ENCODE results near the gene YTHDF1.
"Not testable (repeated sequence)": the region's sequence is repeated elsewhere in the genome, so short reads cannot be mapped to it uniquely, and the experiment has no call there.

The YTHDF1 gene

DNA sequence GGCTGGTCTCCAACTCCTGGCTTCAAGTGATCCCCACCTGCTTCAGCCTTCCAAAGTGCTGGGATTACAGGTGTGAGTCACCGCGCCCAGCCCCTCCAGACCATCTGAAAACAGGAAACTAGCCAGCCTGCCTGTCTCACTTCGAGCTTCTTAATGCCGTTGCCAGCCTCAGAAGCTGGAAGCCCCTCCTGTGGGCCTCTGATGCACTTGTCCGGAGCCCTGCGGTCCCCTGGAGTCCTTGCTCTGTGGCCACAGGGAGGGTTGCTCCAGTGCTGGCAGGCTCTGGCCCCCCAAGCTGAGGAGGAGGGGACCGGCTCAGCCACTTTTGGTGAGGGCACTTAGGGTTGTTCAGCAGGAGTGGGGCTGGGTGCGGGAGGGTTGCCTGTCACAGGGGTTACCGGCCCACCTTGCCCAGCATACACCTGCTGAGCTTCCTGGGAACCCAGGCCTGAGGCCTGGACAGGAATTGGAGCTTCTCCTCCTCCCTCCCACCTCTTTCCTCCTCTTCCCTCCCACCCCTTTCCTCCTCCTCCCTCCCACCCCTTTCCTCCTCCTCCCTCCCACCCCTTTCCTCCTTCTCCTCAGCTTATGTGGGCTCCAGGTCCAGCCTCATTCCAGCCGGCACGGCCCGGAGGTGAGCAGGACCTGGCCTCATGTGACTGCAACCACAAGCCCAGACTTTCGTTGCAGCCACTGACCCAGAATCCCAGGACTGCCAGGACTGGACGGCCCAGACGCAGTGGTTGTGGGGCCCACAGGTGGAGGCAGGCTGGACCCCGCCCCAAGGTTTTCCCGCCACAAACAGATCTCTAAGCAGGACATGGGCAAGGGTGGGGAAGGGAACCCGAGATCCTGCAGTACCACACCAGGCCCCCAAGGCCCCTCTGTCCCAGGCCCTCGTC lies 10.4 kb upstream of the YTHDF1 start:
- peak; percentile 59 for DNase-seq (ENCODE audit: low spot score)

DNA sequence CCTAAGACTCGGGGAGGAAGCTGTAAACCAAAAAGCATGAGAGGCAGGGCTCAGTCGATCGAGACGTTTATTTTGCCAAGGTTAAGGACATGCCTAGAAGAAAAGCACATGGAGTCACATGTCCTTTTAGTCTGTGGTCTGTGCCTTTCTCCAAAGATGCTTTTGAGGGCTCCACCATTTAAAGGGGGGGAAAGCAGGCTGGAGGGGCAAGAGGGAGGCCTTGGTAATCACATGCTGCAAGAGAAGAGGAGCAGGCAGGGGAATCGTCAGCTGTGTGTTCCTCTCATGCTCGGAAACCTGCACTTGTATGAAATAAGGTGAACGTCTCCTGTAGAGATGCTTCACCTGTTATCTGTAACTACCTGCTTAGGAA lies 9.1 kb upstream of the YTHDF1 start:
- DNase-seq (ENCODE audit: low spot score) = no peak

DNA sequence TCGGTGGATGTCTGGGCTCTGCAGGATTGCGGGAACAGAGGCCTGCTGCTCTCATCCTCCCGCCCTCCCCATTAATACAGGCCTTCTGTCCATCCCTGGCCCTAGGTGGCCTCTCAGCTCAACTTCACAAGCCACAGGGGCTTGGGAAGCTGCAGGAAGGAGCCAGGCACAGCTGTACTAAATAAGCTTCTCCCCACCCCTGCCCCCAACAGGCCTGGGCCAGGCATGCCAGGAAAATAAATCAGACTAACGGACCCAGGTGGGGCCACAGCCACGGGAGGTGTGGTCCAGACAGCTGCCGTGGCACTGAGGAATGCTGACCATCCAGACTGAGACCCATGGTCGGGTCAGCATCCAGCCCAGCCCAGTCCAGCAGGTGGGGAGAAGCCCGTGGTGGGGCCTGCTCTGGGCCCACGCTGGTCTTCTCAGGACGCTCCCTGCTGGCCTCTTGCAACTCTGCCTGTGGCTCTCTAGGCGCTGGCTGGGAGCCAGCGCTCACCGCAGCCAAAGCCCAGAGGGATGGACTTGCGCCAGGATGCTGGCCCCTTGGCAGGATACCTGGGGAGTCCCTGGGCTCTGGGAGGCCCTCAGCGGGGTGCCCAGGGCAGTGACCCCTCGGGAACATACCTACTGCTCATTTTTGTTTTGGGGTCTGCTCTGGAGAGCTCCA lies 8.6 kb upstream of the YTHDF1 start:
- DNase-seq (ENCODE audit: low spot score) = peak; percentile 91

DNA sequence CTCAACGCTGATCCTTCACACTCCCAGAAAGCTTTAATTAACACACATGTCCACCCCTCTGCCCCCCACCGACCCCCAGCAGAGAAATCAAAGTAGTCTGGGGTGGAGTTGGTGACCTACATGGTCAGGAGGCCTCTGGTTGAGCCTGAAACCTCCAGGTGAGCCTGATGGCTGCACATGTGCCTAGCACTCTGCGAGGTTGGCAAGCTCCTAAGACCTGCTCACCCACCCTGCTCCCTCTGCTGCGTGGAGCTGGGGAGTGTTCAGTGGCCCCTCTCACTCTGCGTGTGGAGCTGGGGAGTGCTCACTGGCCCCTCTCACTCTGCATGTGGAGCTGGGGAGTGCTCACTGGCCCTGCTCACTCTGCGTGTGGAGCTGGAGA lies 7.9 kb upstream of the YTHDF1 start:
- DNase-seq (ENCODE audit: low spot score) = no peak

DNA sequence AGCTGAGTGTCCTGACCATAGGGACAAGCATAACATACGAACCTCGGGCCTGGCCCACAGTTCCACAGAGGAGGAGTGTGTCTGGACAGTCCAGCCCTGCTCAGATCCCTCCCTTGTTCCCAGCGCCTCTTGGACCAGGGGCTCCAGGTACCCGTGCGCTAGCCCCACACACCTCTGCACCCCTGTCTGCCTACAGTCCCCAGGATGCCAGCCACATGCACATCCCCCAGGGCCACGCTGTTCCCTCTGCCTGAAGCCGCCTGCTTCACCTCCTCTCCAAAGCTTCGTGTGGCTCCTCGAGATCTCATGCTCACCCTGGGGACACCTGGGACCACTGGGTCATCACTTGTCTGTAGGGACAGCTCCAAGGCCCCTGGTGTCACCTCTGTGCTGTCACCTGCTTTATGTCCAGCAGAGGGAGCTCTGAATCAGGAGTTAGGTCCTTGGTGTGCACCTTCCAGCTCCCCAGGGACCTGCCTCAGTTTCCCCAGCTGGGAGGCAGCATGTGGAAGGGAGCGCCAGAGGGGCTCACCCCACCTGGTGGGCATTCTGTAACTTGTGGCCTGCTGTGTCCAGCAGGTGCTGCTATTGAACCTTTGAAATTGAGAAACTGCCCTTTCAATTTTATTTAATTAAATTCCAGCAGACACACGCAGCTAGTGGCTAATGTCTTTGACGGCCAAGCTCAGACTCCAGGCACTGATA lies 7.3 kb upstream of the YTHDF1 start:
- DNase-seq (ENCODE audit: low spot score) = peak; percentile 51

DNA sequence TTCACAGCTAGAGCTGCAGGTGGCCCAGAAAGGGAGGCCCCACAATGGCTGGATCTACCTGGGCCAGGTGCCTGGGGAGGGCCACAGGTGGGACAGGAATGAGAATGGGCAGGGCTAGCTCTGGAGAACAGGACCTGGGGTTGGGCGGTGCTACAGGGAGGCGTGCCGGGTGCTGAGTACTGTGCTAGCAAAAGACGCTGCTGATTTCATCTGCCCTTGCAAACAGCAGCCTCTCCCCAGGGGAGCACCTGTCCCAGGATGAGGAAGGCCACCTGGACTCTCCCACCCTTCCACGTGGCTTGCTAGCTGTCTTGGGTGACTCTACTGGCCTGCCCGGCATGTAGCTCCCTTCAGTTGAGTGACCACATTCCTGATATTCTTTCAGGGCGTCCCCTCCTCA lies 6.6 kb upstream of the YTHDF1 start:
- peak; percentile 39 for DNase-seq (ENCODE audit: low spot score)

DNA sequence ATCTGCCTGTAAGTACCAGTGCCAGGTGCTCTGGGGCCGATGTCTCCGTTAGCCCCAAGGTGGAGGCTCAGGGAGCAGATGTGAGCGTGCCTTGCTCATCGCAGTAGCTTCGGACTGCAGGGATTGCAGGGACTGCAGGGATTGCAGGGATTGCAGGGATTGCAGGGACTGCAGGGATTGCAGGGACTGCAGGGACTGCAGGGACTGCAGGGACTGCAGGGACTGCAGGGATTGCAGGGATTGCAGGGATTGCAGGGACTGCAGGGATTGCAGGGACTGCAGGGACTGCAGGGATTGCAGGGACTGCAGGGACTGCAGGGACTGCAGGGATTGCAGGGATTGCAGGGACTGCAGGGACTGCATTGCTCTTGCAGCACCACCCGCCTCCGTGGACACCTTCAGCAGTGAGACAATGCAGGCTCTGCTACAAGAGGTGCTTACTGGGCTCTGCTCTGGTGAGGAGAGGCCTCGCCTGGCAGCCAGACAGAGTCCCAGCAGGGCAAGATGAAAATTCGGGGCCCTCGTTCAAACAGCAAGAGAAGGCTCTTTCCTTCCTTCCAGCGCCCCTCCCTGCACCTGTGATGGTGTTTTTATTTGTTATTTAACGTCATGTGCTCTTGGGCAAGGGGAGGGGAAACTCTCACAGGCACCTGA lies 5.6 kb upstream of the YTHDF1 start:
- not testable (repeated sequence) for DNase-seq (ENCODE audit: low spot score)

DNA sequence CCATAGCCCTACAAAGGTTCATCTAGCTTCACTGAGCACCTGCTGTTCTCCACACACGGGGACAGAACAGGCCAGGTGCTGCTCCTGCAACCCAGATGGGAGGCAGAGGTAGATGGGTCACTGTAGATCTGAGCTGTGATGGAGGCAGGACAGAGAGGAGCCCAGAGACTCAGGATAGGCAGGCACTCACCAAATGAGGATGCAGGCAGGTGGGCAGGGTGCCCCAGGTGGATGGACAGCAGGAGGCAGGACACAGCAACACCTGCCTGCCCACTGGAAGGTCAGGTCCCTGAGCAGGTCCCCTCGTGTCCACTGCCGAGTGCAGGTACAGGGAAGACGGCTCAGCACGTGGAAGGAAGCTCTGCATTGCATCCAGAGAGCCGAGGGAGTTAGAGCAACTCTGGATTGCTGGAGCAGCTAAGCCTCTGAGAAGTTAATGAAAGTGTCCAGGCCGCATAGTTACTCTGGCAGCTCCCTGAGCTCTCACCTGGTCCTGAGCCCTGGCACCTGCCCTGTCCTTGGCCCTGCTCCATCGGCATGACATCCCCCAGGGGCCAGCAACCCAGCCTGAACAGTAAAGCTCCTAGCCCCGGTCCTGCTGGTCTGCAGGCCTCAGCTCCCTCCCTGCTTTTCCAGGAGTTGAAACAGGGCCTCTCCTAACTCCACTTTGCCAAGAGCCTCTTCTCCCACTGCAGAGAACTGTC lies 4.9 kb upstream of the YTHDF1 start:
- no peak for DNase-seq (ENCODE audit: low spot score)

DNA sequence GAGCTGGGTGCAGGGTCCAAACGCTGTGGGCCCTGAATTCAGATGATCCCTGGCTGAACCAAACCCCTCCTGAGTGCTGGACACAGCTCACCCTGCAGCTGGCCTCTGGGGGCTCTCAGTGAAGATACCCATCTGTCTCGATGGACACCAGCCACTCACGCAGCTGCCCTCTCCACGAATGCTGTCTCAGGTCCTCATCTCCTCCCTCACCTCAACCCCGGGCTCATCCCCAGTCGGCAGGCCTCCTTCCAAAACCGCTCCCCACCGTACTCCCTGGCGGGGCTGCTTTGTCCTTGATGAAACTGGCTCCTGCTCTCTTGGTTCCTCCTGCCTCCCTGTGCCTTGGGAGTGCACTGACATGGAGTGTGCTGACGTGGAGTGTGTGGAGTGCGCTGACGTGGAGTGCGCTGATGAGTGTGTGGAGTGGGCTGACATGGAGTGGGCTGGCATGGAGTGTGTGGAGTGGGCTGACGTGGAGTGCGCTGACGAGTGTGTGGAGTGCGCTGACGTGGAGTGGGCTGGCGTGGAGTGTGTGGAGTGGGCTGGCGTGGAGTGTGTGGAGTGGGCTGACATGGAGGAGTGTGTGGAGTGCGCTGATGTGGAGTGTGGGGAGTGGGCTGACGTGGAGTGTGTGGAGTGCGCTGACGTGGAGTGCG lies 4.1 kb upstream of the YTHDF1 start:
- no peak for DNase-seq (ENCODE audit: low spot score)

DNA sequence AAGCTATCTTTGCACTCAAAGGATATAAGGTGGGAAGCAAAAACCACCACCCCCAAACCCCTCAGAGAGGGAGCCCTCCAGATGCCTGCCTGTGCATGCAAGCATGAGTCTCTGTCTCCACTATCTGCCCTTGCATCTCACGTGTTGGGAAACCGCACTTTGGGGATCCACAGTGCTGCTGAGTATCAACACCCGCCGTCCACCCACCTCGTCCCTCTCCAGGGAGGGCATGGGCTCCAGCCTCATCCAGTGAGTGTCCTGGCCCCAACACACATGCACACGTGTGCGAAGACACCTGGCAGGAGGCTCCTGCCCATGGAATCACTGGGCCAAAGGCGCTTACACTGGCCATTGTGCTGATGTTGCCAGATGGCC lies 3.5 kb upstream of the YTHDF1 start:
- no peak for DNase-seq (ENCODE audit: low spot score)

DNA sequence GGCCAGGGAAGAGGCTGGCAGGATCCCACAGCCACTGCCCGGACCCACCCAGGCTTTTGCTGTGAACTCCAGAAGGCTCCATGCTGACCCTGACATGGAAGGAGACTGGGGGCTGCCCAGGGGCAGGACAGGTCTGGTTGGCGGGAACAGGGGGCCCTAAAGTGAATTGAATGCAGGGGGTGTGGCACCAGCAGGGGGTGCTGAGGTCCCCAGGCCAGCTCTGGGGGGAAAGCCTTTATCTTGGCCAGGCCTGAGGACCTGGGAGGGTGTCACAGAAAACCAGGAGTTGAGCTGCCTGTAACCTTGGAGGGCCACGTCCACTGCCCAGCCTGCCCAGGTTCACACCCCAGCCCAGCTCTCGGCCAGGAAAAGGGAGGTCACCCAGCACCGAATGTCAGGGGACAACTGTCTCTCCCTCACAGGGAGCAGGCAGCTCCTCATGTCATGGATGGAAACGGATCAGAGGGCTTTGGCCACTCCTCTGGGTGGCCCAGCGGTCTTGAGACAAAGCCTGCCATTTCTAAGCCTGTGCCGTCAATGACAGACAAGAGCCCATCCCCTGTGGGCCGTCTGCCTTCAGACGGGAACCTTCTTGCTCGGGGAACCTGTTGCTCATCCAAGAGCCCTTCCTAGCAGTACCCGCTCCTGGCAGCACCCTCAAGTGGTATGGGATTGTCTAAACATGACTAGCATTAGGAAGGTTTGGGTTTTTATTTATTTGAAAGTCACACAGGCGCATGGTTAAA lies 2.9 kb upstream of the YTHDF1 start:
- no peak for DNase-seq (ENCODE audit: low spot score)

DNA sequence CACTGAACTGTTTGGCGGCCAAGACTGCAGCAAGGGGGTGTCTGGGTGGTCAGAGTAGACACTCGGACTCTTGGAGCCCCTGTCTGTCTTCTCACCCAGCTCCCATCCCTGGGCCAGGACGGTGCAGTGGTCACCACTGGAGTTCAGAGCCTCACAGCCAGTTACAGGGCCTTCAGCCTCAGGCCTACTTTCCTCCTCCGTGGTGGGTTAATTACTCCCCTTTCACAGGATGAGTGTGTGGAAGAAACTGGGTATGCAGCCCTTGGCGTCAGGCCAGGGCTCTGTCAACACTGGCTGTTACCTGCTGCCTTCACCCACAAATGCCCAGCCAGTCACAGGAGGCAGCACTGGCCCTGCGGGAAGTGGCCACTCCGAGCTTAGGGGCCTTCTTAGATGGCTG lies 1.8 kb upstream of the YTHDF1 start:
- DNase-seq (ENCODE audit: low spot score) = no peak

DNA sequence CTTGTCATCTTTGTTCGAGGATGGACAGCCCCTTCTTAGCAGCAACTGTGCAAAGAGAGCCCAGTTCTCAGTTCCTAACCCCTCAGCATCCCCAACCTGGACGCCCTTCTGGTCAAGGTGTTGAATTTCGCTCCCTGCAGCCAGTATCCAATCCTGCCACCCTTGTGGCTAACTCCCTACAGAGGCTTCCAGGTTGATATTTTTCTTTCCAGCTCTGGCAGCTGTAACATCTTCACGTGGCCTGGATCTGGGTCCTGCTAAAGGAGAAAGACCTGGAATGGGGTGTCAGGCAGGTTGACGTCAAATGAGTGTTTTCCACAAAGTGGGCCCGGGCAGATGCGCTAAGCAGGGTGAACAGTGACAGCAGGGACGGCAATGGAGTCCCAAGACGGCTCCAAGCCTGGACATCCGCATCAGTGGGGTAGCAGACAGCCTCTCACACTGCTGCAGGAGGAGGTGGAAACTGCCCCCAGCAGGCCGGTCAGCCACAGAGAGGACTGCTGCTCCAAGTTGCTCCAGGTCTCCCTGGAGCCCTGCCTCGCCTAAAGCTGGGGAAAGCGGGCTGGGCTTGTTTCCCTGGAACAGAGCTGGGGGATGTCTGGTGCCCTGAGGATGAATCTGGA lies 1.0 kb upstream of the YTHDF1 start:
- no peak for DNase-seq (ENCODE audit: low spot score)

DNA sequence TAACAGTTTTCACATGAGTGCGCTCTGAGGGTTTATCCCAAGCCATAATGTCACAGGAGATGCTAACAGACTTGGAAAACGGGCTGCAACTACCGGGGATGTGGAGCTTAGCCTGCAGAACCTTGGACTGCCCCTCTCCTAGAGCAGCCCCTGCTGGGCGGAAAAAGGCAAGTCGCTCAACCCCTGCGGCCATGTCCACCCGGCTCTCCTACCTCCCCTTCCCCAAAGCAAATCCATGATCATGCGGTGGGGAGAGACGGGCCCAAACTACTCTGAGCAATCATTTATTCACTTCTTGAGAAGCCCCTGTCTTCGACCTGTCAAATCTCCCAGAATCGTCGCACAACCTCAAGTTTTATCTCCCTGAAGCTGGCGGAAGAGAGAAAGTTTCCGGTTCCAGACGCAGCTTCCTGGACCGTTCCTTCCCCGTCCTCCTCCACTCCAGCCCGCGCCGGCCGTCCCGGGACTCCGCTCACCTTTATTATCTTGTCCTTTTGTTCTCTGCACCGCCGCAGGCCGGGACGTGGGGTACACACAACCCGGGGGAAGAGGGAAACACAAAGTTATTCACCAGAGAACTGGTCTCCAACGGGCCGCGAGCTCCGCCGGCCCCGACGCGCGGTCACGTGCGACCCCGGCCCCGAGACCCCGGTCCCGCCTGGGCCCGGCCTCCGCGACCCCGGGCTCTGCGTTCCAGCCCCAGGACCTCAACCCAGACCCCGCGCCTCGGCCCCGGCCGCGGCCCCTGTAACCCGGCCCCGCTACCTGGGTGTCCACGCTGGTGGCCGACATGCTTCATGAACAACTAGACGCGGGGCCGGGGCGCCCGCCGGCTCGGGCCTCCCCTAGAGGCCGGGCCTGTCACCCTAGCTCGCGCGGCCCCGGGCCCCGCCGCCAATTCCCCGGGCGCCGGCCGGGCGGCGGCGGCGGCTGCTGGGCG lies 560 bp downstream of the YTHDF1 start:
- peak; percentile 64 for DNase-seq (ENCODE audit: low spot score)

DNA sequence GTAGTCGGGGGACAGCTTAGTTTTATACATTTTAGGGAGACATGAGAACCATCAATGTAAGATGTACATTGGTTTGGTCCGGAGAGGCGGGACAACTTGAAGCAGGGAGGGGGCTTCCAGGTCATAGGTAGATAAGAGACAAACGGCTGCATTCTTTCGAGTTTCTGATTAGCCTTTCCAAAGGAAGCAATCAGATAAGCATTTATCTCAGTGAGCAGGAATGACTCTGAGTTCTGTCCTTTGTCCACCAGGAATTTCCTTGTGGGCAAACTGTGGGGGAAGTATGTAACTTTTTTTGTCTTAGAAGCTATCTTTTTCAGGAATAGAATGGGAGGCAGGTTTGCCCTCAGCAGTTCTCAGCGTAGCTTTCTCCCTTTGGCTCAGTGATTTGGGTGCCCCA lies 1.4 kb downstream of the YTHDF1 start:
- DNase-seq (ENCODE audit: low spot score) = no peak

DNA sequence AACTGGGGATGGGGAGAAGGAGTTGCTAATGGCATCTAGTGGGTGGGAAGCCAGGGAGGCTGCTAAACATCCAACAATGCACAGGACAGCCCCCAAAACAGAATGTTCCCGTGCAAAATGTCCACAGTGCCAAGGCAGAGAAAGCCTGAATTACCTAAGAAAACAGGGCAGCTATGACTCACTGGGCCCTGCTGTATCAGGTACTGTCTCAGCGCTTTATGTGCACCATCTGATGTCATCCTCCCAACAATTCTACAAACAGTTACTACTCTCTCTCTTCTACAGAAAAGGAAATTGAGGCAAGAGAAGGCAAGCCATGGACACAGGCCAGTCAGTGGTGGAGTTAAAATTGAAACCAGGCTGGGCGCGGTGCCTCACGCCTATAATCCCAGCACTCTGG lies 3.1 kb downstream of the YTHDF1 start:
- DNase-seq (ENCODE audit: low spot score) = no peak

DNA sequence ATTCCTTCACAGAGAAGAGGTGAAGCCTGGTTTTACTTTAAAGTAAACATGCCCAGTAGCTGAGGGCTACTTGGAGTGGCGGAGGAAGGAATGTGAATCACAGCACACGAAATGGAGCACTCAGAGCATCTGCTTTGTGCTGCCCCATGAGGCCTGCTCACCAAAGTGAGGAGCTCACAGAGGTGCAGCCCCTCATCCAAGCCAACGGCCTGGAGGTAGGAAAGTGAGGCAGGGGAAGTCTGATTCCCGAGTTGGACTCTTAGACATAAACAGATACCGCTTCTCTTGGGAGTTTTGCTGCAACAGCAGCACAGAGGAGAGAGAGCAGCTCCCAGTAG lies 3.6 kb downstream of the YTHDF1 start:
- no peak for DNase-seq (ENCODE audit: low spot score)

DNA sequence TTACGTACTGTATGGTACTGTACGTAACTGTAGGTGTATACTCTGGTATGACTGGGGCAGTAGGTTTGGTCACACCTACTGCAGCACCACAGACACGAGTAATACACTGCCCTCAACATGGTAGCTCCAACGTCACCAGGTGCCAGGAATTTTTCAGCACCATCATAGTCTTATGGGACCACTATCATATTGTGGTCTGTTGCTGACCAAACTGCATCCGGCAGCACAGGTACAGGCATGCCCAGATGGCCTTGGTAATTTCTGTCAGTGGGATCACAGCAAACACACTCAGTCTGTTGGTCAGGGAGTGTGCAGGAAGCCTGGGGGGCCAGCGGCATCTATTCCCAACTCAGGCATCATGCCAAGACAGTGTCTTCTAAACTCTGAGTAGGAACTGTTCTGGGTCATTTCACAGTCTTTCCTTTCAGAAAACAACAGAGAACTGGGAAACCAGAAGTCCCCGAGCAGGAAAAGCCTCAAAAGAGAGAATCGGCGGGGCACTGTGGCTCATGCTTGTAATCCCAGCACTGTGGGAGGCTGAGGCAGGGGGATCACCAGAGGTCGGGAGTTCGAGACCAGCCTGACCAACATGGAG lies 5.8 kb downstream of the YTHDF1 start:
- DNase-seq (ENCODE audit: low spot score) = no peak
